Activated T-cell treated with anti-CD3 and anti-CD28 coated beads, Interleukin-2, amount 50 U/mL, for 24 hours (primary cell): ENCODE results near the gene PRPF40A.
A peak's percentile ranks its signal among the peaks of the same experiment; 100 is the strongest.
"Not testable (repeated sequence)": the region's sequence is repeated elsewhere in the genome, so short reads cannot be mapped to it uniquely, and the experiment has no call there.

ENCODE experiments used
- DNase-seq: peaks from one replicate; pipeline ENCODE4 v3.0.0-alpha.2; 2020
- H3K27ac Mint-ChIP-seq: 2 replicates; pipeline ENCODE4 v1.8.0; 2020; ENCODE audit warnings: mild to moderate bottlenecking, mixed read lengths
- H3K27me3 Mint-ChIP-seq: 2 replicates; pipeline ENCODE4 v1.8.0; 2020; ENCODE audit warnings: mixed read lengths
- H3K36me3 Mint-ChIP-seq: 2 replicates; pipeline ENCODE4 v1.8.0; 2020; ENCODE audit warnings: low read depth, mixed read lengths
- H3K4me1 Mint-ChIP-seq: 2 replicates; pipeline ENCODE4 v1.8.0; 2020; ENCODE audit warnings: low read depth, mixed read lengths
- H3K4me3 Mint-ChIP-seq: 2 replicates; pipeline ENCODE4 v1.8.0; 2020; ENCODE audit warnings: mild to moderate bottlenecking, moderate library complexity, mixed read lengths
- H3K9me3 Mint-ChIP-seq: 2 replicates; pipeline ENCODE4 v1.8.0; 2020; ENCODE audit warnings: mixed read lengths

PRPF40A gene

GRCh38 chr2:152730591-152731333, 13.5 kb upstream of the PRPF40A start:
- Mint-ChIP-seq H3K9me3 (no peaks in the 10 kb centered on the region), H3K27ac (no peak overlapping the region), H3K27me3 (no peaks in the 10 kb centered on the region), H3K36me3 (peaks cover 23% of the 10 kb centered on the region), H3K4me3 (no peak overlapping the region), H3K4me1 (peaks cover 26% of the 10 kb centered on the region)
- no peak for DNase-seq

- Mint-ChIP-seq H3K4me3 (no peak overlapping the region), H3K27ac (no peak overlapping the region), H3K4me1 (peaks cover 28% of the 10 kb centered on the region), H3K9me3 (no peaks in the 10 kb centered on the region), H3K36me3 (peaks cover 25% of the 10 kb centered on the region), H3K27me3 (no peaks in the 10 kb centered on the region)
- DNase-seq, result no peak
Observed at GRCh38 chr2:152729844-152730243, 12.6 kb upstream of the PRPF40A start.

GRCh38 chr2:152723918-152724317, 6.7 kb upstream of the PRPF40A start:
- peaks cover 39% of the 10 kb centered on the region for H3K4me1 Mint-ChIP-seq
- no peak for DNase-seq
- no peak overlapping the region for H3K27ac Mint-ChIP-seq
- no peaks in the 10 kb centered on the region for H3K27me3 Mint-ChIP-seq
- no peak overlapping the region for H3K4me3 Mint-ChIP-seq
- H3K9me3 Mint-ChIP-seq, result no peaks in the 10 kb centered on the region
- H3K36me3 Mint-ChIP-seq, result peaks cover 66% of the 10 kb centered on the region

- DNase-seq, H3K27ac Mint-ChIP-seq, H3K27me3 Mint-ChIP-seq, H3K4me3 Mint-ChIP-seq, H3K9me3 Mint-ChIP-seq: not testable (repeated sequence)
- peaks cover 71% of the 10 kb centered on the region for H3K36me3 Mint-ChIP-seq
- H3K4me1 Mint-ChIP-seq, result peaks cover 39% of the 10 kb centered on the region
Observed at GRCh38 chr2:152722639-152723038, 5.4 kb upstream of the PRPF40A start.

GRCh38 chr2:152720794-152721193, 3.5 kb upstream of the PRPF40A start:
- peak overlapping the region; percentile 45 for H3K4me3 Mint-ChIP-seq
- peaks cover 81% of the 10 kb centered on the region for H3K36me3 Mint-ChIP-seq
- peaks cover 45% of the 10 kb centered on the region for H3K4me1 Mint-ChIP-seq
- no peak for DNase-seq
- H3K27ac Mint-ChIP-seq, result no peak overlapping the region
- H3K27me3 Mint-ChIP-seq, result no peaks in the 10 kb centered on the region
- no peaks in the 10 kb centered on the region for H3K9me3 Mint-ChIP-seq

GRCh38 chr2:152718909-152719645, 1.8 kb upstream of the PRPF40A start:
- H3K9me3 Mint-ChIP-seq, result no peaks in the 10 kb centered on the region
- no peak for DNase-seq
- H3K36me3 Mint-ChIP-seq, result peaks cover 82% of the 10 kb centered on the region
- peak overlapping the region; percentile 97 for H3K4me3 Mint-ChIP-seq
- H3K27me3 Mint-ChIP-seq, result no peaks in the 10 kb centered on the region
- H3K4me1 Mint-ChIP-seq, result peaks cover 54% of the 10 kb centered on the region
- H3K27ac Mint-ChIP-seq, result peak overlapping the region; percentile 100

- Mint-ChIP-seq H3K27me3 (no peaks in the 10 kb centered on the region), H3K9me3 (no peaks in the 10 kb centered on the region), H3K4me1 (peaks cover 55% of the 10 kb centered on the region), H3K4me3 (peak within 1 kb of the TSS; percentile 97), H3K27ac (peak within 1 kb of the TSS; percentile 100), H3K36me3 (peaks cover 82% of the 10 kb centered on the region)
- peak; percentile 97 for DNase-seq
Observed at GRCh38 chr2:152718076-152718908, 1.0 kb upstream of the PRPF40A start, which contains the start of gene ARL6IP6. TSS of gene ARL6IP6 (plus strand) at chr2:152718620. CDS start at chr2:152718625, 5 bp downstream.

- H3K4me1 Mint-ChIP-seq, result peaks cover 58% of the 10 kb centered on the region
- no peaks in the 10 kb centered on the region for H3K27me3 Mint-ChIP-seq
- H3K27ac Mint-ChIP-seq, result peak overlapping the region; percentile 100
- no peak for DNase-seq
- no peaks in the 10 kb centered on the region for H3K9me3 Mint-ChIP-seq
- H3K4me3 Mint-ChIP-seq, result peak overlapping the region; percentile 97
- peaks cover 82% of the 10 kb centered on the region for H3K36me3 Mint-ChIP-seq
Observed at GRCh38 chr2:152716805-152717227, 445 bp downstream of the PRPF40A start.

GRCh38 chr2:152715854-152716428, 1.3 kb downstream of the PRPF40A start:
- H3K4me3 Mint-ChIP-seq, result peak overlapping the region; percentile 97
- no peak for DNase-seq
- H3K27ac Mint-ChIP-seq, result peak overlapping the region; percentile 100
- no peaks in the 10 kb centered on the region for H3K9me3 Mint-ChIP-seq
- H3K36me3 Mint-ChIP-seq, result peaks cover 80% of the 10 kb centered on the region
- no peaks in the 10 kb centered on the region for H3K27me3 Mint-ChIP-seq
- peaks cover 59% of the 10 kb centered on the region for H3K4me1 Mint-ChIP-seq

- Mint-ChIP-seq H3K4me1 (peaks cover 58% of the 10 kb centered on the region), H3K9me3 (no peaks in the 10 kb centered on the region), H3K36me3 (peaks cover 82% of the 10 kb centered on the region), H3K27me3 (no peaks in the 10 kb centered on the region), H3K27ac (peak overlapping the region; percentile 79), H3K4me3 (peak overlapping the region; percentile 97)
- DNase-seq, result no peak
Observed at GRCh38 chr2:152715112-152715511, 2.1 kb downstream of the PRPF40A start.

GRCh38 chr2:152710713-152711112, 6.5 kb downstream of the PRPF40A start:
- peaks cover 81% of the 10 kb centered on the region for H3K4me1 Mint-ChIP-seq

GRCh38 chr2:152708742-152709141, 8.5 kb downstream of the PRPF40A start:
- Mint-ChIP-seq H3K27ac (no peak overlapping the region), H3K4me3 (no peak overlapping the region), H3K27me3 (no peaks in the 10 kb centered on the region), H3K4me1 (peaks cover 85% of the 10 kb centered on the region), H3K36me3 (peaks cover 98% of the 10 kb centered on the region), H3K9me3 (peaks cover 2% of the 10 kb centered on the region)
- no peak for DNase-seq

More at GRCh38 chr2:152710713-152711112, 6.5 kb downstream of the PRPF40A start:
- no peak overlapping the region for H3K4me3 Mint-ChIP-seq
- no peaks in the 10 kb centered on the region for H3K27me3 Mint-ChIP-seq
- DNase-seq, result no peak
- H3K9me3 Mint-ChIP-seq, result peaks cover 2% of the 10 kb centered on the region
- H3K36me3 Mint-ChIP-seq, result peaks cover 95% of the 10 kb centered on the region
- H3K27ac Mint-ChIP-seq, result peak overlapping the region; percentile 63

- Mint-ChIP-seq H3K36me3 (peaks cover 98% of the 10 kb centered on the region), H3K9me3 (peaks cover 8% of the 10 kb centered on the region), H3K27me3 (no peaks in the 10 kb centered on the region), H3K4me3 (no peak overlapping the region), H3K4me1 (peaks cover 85% of the 10 kb centered on the region), H3K27ac (no peak overlapping the region)
- DNase-seq, result no peak
Observed at GRCh38 chr2:152706477-152707021, 10.7 kb downstream of the PRPF40A start.

GRCh38 chr2:152701198-152701597, 16.1 kb downstream of the PRPF40A start:
- Mint-ChIP-seq H3K27ac (peak overlapping the region; percentile 48), H3K4me3 (no peak overlapping the region)

More at GRCh38 chr2:152701198-152701597, 16.1 kb downstream of the PRPF40A start:
- H3K9me3 Mint-ChIP-seq, result peaks cover 12% of the 10 kb centered on the region
- no peak for DNase-seq
- no peaks in the 10 kb centered on the region for H3K27me3 Mint-ChIP-seq
- H3K4me1 Mint-ChIP-seq, result peaks cover 79% of the 10 kb centered on the region
- peaks cover 83% of the 10 kb centered on the region for H3K36me3 Mint-ChIP-seq
